ENCODE measurements around the gene MT1B. TPM values are rescaled to one million over a fixed set of nuclear protein-coding genes. Genes with fewer than 3 reads are reported as not detected.

MT1B gene
- total and polyA plus RNA-seq, 2 of the 13 experiments (the other 11 are each of a cell fraction or from before 2014, with no cell fraction given) = 0.89 TPM; not detected in 1

DNA sequence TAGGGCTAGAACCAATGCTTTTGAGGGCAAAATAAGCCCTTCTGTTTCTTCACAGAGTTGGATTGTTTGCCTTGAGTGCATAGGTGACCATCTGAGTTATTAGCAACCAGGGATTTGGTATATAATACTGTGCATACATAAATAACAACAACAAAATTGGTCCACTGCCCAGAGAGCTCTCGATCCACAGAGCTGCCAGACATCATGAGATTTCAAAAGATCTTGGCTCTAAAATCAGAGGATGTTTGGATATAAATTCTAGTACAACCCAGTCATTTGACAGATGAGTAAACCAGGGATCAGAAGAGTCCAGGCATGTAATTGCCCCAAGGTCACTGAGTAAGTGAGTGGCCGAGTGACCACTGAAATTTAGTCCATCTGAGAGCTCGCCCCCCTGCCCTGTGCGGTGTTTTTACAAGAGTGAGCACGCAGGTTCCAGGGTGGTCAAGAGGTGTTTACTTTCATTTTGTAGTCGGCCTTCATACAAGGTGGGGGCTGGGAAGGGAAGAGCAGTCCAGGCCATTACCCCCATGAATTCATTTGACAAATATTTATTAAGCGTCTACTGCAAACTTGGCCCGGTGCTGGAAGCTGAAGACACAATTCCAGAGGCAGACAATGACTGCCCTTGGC lies 45.1 kb upstream of the MT1B start (continued):
- TF ChIP-seq ZNF574 (CRISPR knock-in tag; IDR thresholded peaks at IDR 0.05) (no peak), NONO (IDR thresholded peaks at IDR 0.05) (no peak), NONO (CRISPR knock-in tag; conservative IDR thresholded peaks at IDR 0.05) (peak; percentile 80; the same call in 1 of the 2 replicates), STAG1 (CRISPR knock-in tag; IDR thresholded peaks at IDR 0.05) (peak; percentile 13; the same call in 1 of the 2 replicates), ZNF383 (CRISPR knock-in tag; IDR thresholded peaks at IDR 0.05; ENCODE audit: borderline replicate concordance) (no peak; the same call in 1 of the 2 replicates), CBX1 (IDR thresholded peaks at IDR 0.05; ENCODE audit: low read depth) (no peak), SKIL (CRISPR knock-in tag; IDR thresholded peaks at IDR 0.05; ENCODE audit: borderline replicate concordance) (no peak; the same call in 1 of the 2 replicates), ZNF33B (CRISPR knock-in tag; IDR thresholded peaks at IDR 0.05) (no peak), UBTF (CRISPR knock-in tag; IDR thresholded peaks at IDR 0.05) (peak; percentile 51; the same call in 1 of the 2 replicates), ZNF816 (CRISPR knock-in tag; IDR thresholded peaks at IDR 0.05; ENCODE audit: borderline replicate concordance) (no peak), ZNF780A (CRISPR knock-in tag; IDR thresholded peaks at IDR 0.05) (0 out of 2 replicates have a peak, but pooled peaks have one; percentile 27), ZNF567 (CRISPR knock-in tag; IDR thresholded peaks at IDR 0.05; ENCODE audit: borderline replicate concordance) (peak; percentile 90; the same call in 1 of the 2 replicates), ZNF558 (CRISPR knock-in tag; IDR thresholded peaks at IDR 0.05; ENCODE audit: borderline replicate concordance) (no peak; the same call in 1 of the 2 replicates), FOXA3 (CRISPR knock-in tag; IDR thresholded peaks at IDR 0.05) (peak; percentile 79; the same call in 1 of the 2 replicates), THAP8 (CRISPR knock-in tag; IDR thresholded peaks at IDR 0.05; ENCODE audit: borderline replicate concordance) (no peak), NFYB (CRISPR knock-in tag; IDR thresholded peaks at IDR 0.05) (no peak), SETDB1 (CRISPR knock-in tag; IDR thresholded peaks at IDR 0.05; ENCODE audit: borderline replicate concordance) (no peak), SIN3A (IDR thresholded peaks at IDR 0.05; ENCODE audit: borderline replicate concordance, low read depth, low read length) (no peak), HNRNPUL1 (IDR thresholded peaks at IDR 0.05; ENCODE audit: low read depth, low read length) (no peak), ZNF790 (CRISPR knock-in tag; IDR thresholded peaks at IDR 0.05; ENCODE audit: borderline replicate concordance) (0 out of 2 replicates have a peak, but pooled peaks have one; percentile 2), NAIF1 (CRISPR knock-in tag; IDR thresholded peaks at IDR 0.05; ENCODE audit: borderline replicate concordance) (no peak)
